COR-L47 (cell line): ENCODE results near the gene NPDC1.
A peak's percentile ranks its signal among the peaks of the same experiment; 100 is the strongest.

Experiments used
- DNase-seq: peaks from one replicate; lab custom pipeline; 2025; lab: John Stamatoyannopoulos, UW

The NPDC1 gene

DNA sequence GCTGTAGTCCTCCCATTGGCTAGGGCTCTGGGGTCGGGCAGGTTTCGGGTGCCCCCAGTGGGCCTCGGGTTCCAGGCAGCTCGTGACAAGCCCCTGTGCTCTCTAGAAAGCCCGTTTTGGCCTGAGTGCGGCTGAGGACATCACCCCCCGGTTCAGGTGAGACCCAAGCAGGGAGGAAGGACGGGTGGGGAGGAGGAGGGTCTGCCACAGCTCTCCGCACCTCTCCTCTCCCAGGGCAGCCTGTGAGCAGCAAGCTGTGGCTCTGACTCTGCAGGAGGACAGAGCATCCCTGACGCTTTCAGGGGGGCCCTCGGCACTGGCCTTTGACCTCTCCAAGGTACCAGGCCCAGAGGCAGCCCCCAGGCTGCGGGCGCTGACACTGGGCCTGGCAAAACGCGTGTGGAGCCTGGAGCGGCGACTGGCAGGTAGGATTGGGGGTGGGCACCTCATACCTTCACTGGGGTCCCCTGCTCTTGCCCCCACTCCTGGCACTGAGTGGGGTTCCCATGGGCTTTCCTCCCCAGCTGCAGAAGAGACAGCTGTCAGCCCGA is 53.1 kb downstream of the NPDC1 start:
- DNase-seq, result no peak

DNA sequence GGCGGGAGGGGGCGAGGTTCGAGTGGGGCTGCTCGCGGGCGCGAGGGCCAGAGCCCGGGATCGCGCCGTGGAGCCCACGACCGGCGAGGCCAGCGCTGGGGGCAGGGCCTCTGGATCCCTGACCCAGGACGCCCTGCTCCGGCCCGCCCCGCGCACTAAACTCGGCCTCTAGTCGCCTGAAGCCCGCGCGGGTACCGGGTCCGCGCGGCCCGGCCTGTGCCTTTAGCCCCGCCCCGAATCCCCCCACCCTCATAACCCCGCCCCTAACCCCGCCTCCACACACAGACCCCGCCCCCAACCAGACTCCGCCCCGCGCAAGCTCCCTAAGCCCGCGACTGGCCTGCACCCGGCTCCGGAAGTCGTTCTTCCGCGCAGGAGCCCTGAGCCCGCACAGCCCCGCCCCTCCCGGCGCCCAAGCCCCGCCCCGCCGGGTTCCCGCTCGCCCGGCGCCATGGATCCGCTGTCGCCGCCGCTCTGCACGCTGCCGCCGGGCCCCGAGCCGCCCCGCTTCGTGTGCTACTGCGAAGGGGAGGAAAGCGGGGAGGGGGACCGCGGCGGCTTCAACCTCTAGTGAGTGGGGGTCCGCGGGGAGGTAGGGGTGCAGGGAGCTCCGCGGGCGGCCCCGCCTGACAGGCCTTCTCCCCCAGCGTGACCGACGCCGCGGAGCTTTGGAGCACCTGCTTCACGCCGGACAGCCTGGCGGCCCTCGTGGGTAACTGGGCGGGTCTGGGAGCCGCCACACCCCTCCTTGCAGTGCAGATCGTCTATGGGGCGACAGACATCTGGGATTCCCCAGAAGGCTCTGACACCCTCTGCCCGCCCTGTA is 53.8 kb downstream of the NPDC1 start, which contains the start of gene PAXX:
PAXX (plus strand) TSS at position 430 of the 826 bp plus-strand sequence; CDS start at position 452, 22 bp downstream.
- DNase-seq, result peak; percentile 85

DNA sequence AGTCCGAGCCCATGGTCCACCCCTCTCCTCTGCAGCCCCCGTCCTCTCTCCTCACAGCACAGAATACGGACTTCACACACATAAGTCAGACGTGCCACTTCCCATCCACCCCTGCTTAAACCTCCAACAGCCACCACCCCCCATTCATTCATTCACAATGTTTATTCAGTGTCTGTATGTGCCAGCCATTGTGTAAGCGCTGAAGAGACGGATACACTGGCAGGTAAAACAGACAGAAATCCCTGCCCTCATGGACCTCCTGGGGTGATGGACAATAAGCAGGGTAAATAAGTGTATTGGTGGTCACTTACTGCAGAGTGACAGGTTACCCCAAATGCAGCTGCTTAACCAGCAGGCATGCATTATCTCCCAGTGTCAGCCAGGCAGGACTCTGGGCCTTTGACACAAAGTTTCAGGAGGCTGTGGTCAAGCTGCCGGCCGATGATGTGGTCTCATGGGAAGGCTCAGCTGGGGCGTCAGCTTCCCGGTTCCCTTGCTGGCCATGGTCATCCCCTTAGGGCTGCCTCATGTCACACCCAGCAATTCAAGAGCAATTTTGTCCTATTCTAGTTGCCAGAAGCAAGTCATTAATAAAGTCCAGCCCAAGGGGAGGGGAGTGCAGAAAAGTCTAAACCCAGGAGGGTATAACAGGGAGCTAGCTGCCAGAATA is 55.6 kb downstream of the NPDC1 start:
- DNase-seq, result peak; percentile 19
